GM12878 (cell line): Measurements from ENCODE around the gene TAF4.

Experiments used
- BHLHE40 ChIP-seq, 2 experiments: fragments of 450-650 bp in 1 of 2; IDR thresholded peaks; 2 replicates each; pipeline ENCODE4 v1.6.1; 2011 to 2017; ENCODE audit warnings: low read depth in 2 of 2, borderline replicate concordance in 1 of 2, improper control_type of control experiment in 1 of 2, low read length in 1 of 2, mild to moderate bottlenecking in 1 of 2
- CEBPB ChIP-seq, 2 experiments: fragments of 150-350 bp in 1 of 2; IDR thresholded peaks; 2 replicates each; pipeline ENCODE4 v1.6.1; 2012 to 2014; ENCODE audit warnings: low read depth in 2 of 2, low read length in 2 of 2, borderline replicate concordance in 1 of 2, inconsistent platforms in 1 of 2
- ELK1 ChIP-seq: IDR thresholded peaks from 2 replicates; pipeline ENCODE4 v1.6.1; 2012; ENCODE audit warnings: low read depth, low read length, improper control_type of control experiment
- EZH2 ChIP-seq: IDR thresholded peaks from 2 replicates; pipeline ENCODE4 v1.6.1; 2012; ENCODE audit warnings: low read depth, mild to moderate bottlenecking, control low read depth, inconsistent platforms, low read length, borderline replicate concordance; ENCODE audit not compliant: control insufficient read depth
- HDAC2 ChIP-seq: fragments of 200-600 bp; sonication (generic); IDR thresholded peaks from 2 replicates; pipeline ENCODE4 v1.6.1; 2017
- POLR2A ChIP-seq: IDR thresholded peaks from 2 replicates; pipeline ENCODE4 v1.6.1; 2011; ENCODE audit warnings: low read depth, mild to moderate bottlenecking, low read length
- POLR2AphosphoS5 ChIP-seq: IDR thresholded peaks from 2 replicates; pipeline ENCODE4 v1.6.1; 2011; ENCODE audit warnings: mild to moderate bottlenecking, low read length, inconsistent platforms
- SREBF2 ChIP-seq: IDR thresholded peaks from 2 replicates; pipeline ENCODE4 v1.6.1; 2012; ENCODE audit warnings: mild to moderate bottlenecking, low read length
- TCF7 ChIP-seq: IDR thresholded peaks from 2 replicates; pipeline ENCODE4 v1.6.1; 2014; ENCODE audit warnings: antibody characterized with exemption, borderline replicate concordance
- TF ChIP-seq, protein P1 (sequence below), 3 experiments: IDR thresholded peaks in 2 of 3; conservative IDR thresholded peaks in 1 of 3; 2 replicates each; pipeline ENCODE4 v1.5.1; 2011; ENCODE audit warnings: low read depth in 3 of 3, low read length in 3 of 3, mild to moderate bottlenecking in 3 of 3, control low read depth in 2 of 3, moderate library complexity in 2 of 3, inconsistent platforms in 1 of 3, mixed read lengths in 1 of 3; ENCODE audit not compliant: control insufficient read depth in 2 of 3, insufficient read depth in 1 of 3; ENCODE audit errors: extremely low read depth in 1 of 3

DNA sequence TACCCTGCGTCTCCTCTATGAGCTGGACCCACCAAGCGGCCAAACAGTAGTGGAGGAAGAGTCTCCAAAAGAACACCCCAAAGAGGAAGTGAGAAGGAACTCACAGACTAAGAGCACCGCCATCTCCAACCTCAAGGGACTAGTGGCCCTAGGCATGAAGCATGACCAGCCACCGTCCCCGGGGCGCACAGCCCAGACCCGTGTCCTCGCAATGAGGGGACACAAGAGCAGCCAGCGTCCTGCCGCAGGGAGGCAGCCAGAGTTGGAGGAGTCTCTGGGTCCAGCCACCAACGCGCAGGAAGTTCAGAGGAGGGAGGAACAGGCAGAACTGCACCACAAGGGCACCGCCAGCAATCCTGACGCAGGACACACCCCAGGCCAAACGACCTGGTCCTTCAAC, 72.6 kb downstream of the TAF4 start:
- TF ChIP-seq BHLHE40 (IDR thresholded peaks at IDR 0.05; ENCODE audit: borderline replicate concordance in 1 of 2, low read depth in 2 of 2, low read length in 1 of 2) (no peak), CEBPB (IDR thresholded peaks at IDR 0.05; ENCODE audit: borderline replicate concordance in 1 of 2, low read depth in 2 of 2, low read length in 2 of 2) (no peak), HDAC2 (no peak), SREBF2 (no peak), EZH2 (no peak), ELK1 (no peak), POLR2A (no peak), POLR2AphosphoS5 (no peak), TCF7 (no peak)
- TF ChIP-seq, protein P1, sequence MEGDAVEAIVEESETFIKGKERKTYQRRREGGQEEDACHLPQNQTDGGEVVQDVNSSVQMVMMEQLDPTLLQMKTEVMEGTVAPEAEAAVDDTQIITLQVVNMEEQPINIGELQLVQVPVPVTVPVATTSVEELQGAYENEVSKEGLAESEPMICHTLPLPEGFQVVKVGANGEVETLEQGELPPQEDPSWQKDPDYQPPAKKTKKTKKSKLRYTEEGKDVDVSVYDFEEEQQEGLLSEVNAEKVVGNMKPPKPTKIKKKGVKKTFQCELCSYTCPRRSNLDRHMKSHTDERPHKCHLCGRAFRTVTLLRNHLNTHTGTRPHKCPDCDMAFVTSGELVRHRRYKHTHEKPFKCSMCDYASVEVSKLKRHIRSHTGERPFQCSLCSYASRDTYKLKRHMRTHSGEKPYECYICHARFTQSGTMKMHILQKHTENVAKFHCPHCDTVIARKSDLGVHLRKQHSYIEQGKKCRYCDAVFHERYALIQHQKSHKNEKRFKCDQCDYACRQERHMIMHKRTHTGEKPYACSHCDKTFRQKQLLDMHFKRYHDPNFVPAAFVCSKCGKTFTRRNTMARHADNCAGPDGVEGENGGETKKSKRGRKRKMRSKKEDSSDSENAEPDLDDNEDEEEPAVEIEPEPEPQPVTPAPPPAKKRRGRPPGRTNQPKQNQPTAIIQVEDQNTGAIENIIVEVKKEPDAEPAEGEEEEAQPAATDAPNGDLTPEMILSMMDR (IDR thresholded peaks at IDR 0.05 in 2 of 3, conservative IDR thresholded peaks at IDR 0.05 in 1 of 3; ENCODE audit: control insufficient read depth in 2 of 3, extremely low read depth in 1 of 3, insufficient read depth in 1 of 3, low read depth in 3 of 3, low read length in 3 of 3), result no peak
